GM18870 (cell line): Measurements from ENCODE around the gene ATIC.
"Not testable (repeated sequence)": the region's sequence is repeated elsewhere in the genome, so short reads cannot be mapped to it uniquely, and the experiment has no call there.

Experiments used
- ATAC-seq: cut with Tn5 transposase; IDR thresholded peaks from one replicate; pipeline ENCODE4 v1.9.1; 2021; ENCODE audit warnings: moderate library complexity; ENCODE audit not compliant: unreplicated experiment

Gene ATIC

GRCh38 chr2:215360059-215360458, 48.2 kb downstream of the ATIC start:
- ATAC-seq, result not testable (repeated sequence)

DNA sequence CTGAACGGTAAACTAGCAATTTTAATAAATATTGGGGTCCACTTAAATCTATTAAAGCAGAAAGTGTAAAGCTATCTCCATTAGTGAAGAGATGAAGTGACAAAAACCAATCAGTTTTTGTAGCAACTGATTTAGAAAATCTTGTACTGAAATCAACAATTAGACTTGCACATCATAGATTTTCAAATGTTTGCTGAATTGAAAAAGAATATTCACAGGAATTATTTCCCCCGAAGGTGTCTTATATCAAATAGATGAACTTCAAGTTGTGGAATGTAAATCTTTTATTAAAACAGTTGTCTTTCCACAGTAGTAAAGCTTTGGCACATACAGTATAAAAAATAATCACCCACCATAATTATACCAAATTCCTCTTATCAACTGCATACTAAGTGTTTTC, 48.7 kb downstream of the ATIC start:
- no peak for ATAC-seq

- no peak for ATAC-seq
These were observed 49.5 kb downstream of the ATIC start for GRCh38 chr2:215361211-215361875.

DNA sequence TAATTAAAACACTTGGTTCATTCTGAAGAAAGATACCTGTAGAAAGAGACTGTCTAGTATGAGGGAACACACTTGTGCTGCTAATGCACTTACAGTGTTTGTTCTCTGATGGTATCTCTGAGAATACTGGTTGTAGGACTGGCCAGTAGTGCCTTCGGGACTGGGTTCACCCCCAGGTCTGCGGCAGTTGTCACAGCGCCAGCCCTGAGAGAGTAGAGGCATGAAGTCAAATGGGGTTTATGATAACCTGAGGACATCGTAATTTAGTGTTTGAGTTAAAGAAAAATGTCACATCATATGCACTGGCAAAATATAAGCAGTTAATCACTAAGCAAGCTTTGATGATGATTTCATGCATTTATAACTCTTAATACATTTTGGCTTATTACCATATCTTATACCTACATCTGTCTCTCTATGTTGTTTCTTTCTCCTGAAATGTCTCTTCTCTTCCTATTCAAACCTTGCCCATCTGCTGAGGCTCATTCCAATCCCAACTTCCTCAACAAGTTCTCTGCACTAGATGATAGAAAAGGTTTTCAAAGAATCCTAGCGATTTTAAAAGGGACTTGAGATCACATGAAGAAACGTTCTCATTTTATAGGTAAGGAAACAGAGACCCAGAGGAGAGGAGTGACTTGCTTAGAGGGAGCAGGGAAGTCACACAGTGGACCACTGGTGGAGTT, 50.2 kb downstream of the ATIC start:
- no peak for ATAC-seq

DNA sequence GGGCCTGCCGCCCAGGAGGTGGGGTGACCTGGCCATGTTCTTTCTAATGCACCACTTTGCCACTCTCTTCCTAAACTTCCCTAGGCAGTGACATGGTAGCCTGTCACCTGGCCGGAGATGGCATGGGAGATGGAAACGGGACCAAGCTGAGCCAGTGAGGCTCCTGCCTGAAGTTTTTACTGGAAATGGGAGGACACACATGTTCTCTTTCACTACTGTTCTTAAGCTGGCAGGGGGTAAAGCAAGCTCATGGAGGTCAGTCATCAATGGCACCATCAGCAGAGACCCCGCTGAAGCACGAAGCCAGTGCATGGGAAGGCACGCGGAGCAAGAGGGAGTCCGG, 50.7 kb downstream of the ATIC start:
- ATAC-seq, result no peak

- ATAC-seq, result no peak
These were observed 51.2 kb downstream of the ATIC start for GRCh38 chr2:215363039-215363438.

- no peak for ATAC-seq
These were observed 51.8 kb downstream of the ATIC start for GRCh38 chr2:215363461-215364156.

DNA sequence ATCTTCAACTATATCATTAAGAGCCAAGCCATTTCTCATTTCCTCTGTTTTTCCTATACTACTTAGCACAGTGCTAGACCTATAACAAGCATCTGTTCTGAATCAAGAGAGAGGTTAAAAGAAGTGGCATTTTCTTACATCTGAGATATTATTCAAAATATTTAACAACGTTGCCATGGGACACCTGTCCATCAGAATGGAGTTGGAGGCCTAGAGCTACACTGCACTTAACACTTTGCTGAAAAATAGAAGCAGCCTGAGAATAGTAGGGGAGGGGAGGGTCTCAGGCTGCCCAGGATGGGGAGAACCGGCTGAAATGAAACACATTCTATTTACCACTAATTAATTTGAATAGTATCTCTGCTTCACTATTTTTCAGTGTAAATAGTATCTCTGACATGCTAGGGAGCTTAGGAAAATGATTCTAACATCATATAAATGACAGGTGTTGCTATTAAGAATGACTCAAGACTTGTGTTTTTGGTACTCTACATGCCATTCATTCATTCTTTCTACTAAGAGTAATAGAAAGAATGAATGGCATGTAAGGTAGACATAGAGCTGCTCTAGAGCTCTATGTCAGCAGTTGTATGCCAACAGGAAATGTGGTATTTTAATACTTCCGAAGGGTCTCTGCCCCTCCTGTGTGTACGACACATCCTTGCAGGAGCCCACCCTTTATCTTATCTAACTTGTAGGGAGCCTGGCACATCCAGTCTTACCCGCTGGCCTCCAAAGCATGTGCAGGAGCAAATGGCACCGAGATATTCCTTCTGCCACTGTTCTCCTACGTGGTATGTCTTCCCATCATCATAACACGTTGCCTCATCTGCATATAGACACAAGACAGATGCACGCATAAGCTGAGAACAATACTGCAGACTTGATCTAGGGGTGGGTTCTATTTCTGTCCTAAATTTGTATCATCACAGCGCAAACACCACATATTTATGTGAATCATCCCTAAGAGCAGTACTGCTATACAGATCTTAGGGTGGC, 52.6 kb downstream of the ATIC start:
- no peak for ATAC-seq

DNA sequence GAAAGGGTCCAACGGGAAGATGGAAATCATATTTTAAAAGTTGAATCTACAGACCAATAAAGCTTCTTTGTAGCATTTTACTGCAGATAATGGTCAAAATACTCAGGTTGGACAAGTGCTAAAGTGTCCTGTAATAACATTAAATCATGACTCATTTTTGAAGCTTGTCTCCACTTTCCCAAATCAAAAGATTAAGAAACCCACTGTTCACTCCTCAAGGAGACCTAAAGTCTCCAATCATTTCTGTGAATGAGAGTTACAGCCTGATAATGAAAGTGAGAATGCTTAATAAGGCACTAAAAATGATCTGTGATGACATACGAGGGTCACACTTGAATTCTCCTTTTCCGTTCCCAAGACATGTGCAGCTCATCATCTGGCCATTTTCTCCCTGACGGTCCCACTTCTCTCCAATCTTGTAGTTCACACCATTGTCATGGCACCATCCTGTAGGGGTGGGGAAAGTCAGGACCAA, 53.4 kb downstream of the ATIC start:
- no peak for ATAC-seq

DNA sequence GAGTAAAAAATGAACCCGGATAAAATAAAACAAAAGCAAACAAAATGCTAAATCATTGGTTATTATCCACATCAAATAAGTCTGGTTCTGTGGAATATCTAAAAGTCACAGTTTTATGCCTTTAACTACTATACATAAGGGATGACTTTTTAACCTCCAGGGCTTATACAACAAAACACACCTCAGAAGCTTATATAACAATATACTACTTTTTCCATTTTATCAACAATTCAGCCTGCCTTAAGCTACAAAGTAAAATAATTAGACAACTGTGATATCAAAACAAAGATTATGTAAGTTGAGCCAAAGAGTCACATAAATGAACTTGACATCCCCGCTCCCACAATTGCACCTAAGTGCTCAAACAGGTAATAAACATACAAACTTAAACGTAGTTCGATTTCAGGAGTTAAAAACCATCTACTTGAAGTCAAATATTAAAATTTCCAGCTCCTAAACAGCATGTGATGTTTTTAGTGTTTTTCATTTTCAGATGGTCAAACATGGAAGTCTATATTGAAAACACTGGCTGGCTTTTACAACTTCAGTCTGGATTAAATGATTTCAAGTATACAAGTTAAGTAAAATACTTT, 54.7 kb downstream of the ATIC start:
- no peak for ATAC-seq

- no peak for ATAC-seq
These were observed 56.0 kb downstream of the ATIC start for GRCh38 chr2:215367662-215368492.

GRCh38 chr2:215368493-215368809, 56.6 kb downstream of the ATIC start:
- ATAC-seq, result no peak

DNA sequence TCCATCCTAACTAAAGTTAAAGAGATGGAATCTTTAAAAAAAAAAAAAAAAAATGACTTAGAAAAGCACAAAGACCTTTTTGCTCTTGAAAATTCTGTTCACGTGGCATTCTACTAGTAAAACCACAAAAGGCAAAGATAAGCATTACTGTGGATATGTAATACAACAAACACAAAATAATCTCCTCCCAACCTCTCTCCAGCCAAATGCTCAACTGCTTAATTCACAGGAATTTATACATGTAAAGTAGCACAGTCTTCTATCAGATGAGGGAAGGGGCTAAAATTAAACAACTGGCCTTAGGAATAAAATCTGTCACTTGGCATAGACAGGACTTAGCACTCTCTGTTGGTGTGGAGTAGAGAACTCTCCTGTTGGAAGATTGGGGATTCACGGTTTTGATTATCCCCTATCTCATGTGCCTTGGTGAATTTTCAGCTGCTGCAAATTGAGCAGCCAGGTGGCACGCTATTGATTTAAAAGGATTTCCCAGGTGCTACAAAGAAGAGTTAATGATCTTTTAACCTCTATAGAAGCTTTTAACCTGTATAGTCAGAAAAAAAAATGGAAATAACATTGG, 57.4 kb downstream of the ATIC start:
- ATAC-seq, result no peak

GRCh38 chr2:215370112-215370965, 58.5 kb downstream of the ATIC start:
- no peak for ATAC-seq

DNA sequence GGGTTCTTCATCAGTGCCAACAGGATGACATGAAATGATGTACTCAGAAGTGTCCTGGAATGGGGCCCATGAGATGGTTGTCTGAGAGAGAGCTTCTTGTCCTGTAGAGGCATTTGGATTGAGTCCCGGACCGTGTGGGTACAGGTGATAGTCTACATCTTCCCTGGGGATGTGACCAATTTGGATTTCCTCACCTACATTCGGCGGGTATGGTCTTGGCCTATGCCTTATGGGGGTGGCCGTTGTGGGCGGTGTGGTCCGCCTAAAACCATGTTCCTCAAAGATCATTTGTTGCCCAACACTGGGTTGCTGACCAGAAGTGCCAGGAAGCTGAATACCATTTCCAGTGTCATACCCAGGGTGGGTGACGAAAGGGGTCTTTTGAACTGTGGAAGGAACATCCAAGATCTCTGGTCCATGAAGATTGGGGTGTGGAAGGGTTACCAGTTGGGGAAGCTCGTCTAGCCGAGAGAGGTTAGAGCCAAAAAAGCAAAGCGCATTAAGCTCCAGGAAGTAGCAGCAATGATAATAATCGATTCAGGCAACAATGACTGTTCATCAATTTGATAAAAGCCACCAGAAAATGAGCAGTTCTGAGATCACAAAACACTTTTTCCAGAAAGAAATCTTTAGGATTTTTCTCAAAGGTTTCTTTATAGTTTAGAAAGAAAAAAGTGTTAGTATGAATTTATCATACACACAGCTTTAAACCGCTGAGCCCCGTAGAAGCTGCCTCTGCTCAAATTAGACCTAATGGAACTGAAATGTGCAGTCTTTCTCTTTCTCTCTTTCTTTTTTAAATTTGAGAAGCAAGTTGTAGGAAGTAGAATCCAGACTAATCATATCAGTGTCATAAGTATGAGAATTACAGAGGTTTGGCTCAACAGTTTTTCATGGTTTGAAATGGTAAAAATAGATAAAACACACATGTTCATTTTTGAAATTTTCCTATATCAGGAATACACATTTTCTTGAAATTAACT, 60.3 kb downstream of the ATIC start:
- ATAC-seq, result peak; percentile 72

- no peak for ATAC-seq
These were observed 61.2 kb downstream of the ATIC start for GRCh38 chr2:215372968-215373649.

DNA sequence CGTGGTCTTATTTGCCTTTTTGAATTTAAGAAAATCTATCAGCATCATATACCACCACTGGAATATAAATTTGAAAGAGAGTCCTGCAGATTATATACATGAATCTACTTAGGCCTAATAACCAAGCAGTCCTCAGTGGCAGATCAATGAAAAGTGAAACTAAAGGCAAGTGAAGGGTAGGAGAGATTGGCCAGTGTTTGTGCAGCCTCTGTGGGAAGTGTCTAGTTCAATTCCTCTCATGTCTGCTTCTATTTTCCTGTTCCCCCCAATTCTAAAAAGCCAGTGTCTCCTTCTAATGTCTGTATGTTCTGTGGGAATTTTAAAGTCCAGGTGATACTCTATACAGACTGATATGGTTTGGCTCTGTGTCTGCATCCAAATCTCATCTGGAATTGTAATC, 62.1 kb downstream of the ATIC start:
- no peak for ATAC-seq
